ENCODE data around the gene CLEC19A.
"Not testable (repeated sequence)": the region's sequence is repeated elsewhere in the genome, so short reads cannot be mapped to it uniquely, and the experiment has no call there.

Gene CLEC19A

DNA sequence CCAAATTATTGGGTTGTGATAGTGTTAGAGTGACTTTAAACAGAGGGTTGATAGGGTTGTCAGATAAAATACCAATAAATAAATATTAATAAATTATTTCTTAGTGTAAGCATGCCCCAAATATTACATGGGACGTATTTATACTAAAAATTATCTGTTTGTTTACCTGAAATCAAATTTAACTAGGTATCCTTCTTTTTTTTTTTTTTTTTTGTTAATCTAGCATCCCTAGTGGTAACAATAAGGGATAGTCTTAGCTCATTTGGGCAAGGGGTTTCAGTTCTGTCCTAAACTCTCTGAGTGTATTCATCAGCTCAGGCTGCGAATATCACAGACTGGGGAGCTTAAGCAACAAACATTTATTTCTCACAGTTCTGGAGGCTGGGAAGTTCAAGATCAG is 1.3 kb downstream of the CLEC19A start:
- no peak for DNase-seq (ENCODE audit: low spot score)

DNA sequence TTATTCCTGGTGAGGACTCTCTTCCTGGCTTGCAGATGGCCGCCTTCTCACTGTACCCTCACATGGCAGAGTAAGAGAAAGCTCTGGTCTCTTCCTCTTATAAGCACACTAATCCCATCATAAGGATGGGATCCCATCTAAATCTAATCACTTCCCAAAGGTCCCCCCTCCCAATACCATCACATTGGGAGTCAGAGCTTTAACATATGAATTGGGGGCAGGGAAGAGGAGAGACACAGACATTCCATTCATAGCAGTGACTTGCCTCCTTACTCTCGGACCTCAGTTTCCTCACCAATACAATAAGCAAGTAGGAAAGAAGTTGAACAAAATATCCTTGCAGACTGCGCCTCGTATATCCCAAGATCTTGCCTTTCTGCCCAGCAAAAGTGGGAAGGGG is 1.7 kb downstream of the CLEC19A start:
- DNase-seq (ENCODE audit: low spot score), result no peak

DNA sequence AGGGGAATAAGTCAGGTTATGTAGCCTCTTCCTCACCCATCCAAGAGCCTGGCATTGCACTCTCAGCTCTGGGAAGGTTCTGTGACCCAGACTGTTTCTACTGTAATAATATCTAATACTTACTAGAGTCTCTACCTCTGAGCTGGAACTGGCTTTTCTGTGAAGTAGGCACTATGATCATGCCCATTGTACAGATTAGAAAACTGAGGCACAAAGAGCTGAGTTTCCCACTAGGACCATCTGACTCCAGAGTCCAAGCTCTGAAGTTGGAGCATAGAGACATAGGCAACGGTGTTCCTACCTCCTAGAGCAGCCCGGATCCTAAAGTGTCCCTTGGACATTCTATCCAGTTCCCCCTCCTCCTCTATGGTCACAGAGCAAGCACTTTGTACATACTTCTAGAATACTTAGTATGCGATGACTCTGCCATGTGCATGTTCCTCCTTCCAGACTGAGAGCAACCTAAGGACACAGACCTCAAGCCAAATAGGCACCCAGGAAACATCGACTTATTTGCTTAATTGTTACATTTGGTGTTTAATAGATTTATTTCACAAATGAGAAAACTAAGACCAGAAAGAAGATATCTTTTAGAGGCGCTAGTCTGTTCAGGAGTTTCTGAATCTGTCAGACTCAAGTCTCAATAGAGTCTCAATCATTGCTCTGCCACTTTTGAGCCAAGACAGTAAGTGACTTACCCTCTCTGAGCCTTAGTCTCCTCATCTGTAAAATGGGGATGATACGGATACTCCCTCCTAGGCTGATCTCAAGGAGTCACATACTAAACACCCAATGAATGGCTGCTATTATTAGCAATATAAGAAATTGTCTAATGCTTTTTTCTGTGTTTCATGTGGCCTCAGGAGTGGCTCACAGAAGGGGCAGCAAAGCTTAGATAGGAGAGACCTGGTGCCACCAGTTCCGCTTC is 3.6 kb downstream of the CLEC19A start:
- DNase-seq (ENCODE audit: low spot score), result no peak

DNA sequence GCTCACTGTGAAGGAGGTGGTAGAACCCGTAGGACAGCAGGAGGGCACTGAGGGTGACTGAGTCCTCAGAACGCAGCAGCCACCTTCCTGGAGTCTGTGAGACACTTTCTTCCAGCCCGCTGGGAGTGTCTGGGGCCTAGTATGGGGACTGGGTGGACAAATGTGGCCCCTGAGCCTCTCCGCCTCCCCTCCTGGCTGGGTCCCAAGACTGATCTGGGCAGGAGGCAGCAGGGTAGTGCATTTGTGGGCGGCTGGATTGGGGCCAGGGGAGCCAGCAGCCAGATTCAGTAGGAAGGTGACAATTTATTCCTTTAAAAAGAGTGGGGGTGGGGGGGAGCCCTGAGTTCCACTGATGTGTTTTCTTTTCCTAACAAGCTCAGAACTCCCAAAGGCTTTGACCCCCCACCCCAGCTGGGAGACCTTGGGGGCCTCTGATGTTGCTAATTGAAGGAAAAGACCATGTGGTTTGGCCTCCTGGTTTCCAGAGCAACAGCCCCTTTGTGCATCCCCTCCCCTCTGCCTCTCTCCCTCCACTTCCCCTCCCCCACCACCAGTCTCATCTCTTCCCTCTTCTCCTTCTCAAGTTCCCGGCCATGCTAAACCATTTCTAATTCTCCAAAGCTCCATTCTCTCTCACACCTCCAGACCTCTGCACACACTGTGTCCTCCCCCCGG is 4.4 kb downstream of the CLEC19A start:
- peak; percentile 36 for DNase-seq (ENCODE audit: low spot score)

DNA sequence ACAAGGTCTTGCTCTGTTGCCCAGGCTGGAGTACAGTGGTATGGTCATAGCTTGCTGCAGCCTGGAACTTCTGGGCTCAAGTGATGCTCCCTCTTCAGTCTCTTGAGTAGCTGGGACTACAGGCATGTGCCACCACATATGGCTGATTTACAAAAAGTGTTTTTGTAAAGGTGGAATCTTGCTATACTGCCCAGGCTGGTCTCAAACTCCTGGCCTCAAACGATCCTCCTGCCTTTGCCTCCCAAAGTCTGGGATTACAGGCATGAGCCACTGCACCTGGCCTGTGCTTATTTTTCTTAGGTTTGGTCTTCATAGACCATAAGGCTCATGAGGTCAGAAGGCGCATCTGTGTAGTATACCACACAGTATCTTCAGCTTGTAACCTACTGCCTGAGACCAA is 5.3 kb downstream of the CLEC19A start:
- no peak for DNase-seq (ENCODE audit: low spot score)

DNA sequence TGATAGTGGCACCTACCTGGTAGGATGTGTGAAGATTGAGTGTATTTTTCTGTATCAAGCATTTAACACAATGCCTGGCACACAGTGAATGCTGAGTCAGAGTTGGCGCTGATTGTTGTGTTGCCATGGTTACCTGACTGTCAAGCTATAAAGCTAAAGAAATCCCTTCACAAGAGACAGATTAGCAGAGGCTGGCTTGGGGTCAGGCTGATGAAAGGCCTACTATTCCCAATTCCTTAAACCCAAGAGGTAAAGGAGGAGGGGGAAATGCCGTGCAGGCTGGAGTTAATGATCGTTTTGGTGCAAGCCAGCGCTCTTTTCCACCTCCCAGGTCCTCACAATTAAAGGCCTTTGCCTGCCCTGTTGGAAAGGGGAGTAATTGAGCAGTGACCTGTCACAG is 5.9 kb downstream of the CLEC19A start:
- DNase-seq (ENCODE audit: low spot score), result no peak

DNA sequence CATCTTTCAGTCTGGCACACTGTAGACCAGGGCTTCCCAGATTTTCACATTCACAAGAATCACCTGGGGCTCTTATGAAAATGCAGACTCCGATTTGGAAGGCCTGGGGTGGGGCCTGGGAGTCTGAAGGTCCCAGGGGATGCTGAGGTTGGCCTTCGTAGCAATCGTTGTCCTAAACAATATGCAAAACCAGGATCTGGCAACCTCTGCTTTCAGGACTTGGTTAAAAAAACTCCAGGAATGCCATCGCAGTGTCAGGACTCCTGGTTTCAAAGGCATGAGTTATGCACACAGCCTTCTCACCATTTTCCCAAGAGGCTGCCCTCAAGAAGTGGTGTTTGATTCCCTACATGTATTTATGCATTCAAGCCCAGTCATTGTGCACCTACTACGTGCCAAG is 6.7 kb downstream of the CLEC19A start:
- DNase-seq (ENCODE audit: low spot score), result no peak

DNA sequence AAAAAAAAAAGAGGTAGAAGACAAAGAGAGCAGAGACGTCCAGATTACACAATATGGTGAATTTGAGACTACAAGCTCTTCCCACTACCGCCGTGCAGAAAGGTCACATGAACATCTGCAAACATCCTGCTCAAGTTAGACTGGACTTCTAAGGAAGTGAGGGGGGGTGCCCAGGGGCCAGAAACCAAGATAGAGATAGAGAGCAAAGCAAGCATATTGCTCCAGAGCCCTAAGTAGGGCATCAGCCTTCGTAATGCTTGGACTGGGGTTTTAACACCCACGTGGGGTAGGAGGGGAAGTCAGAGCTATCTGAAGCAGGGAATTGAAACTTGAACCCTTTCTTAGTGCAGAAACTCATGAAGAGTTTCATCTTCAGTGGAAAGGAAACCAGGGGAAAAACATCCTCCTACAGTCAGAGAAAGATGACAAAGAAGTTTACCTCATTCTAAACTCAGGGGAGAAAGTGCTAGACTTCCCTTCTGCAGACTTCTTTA is 8.7 kb downstream of the CLEC19A start:
- DNase-seq (ENCODE audit: low spot score), result no peak

DNA sequence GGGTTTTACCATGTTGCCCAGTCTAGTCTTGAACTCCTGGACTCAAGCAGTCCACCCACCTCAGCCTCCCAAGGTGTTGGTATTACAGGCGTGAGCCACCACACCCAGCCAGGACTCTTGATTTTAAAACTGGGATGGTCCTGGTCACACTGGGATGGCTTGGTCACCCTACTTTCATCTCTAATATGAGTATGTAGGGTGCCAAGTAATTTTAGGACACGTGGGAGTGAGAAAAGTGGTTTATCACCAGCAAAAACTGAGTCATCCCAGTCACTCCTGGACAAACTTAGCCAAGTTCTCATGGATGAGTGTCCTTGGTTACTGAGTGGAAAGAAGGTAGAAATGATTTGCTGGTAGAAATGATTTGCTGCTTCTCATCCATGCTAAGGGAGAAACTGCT is 9.9 kb downstream of the CLEC19A start:
- DNase-seq (ENCODE audit: low spot score), result no peak

DNA sequence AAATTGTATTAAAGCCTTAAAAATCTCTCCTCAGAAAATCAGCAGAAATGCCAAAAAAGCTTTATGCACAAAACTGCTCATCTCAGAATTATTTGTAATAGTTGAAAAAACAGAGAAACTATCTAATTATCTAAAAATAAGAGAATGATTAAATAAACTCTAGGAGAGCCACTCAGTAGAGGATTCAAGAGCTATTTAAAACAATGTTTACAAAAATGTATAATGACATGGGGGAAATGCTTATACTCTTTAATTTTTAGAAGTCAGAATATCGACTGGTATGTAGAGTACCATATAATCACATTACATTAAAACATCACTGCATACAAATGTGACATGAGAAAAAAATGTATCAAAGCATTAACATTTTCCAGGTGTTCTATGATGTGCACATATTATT is 11.9 kb downstream of the CLEC19A start:
- DNase-seq (ENCODE audit: low spot score), result no peak

DNA sequence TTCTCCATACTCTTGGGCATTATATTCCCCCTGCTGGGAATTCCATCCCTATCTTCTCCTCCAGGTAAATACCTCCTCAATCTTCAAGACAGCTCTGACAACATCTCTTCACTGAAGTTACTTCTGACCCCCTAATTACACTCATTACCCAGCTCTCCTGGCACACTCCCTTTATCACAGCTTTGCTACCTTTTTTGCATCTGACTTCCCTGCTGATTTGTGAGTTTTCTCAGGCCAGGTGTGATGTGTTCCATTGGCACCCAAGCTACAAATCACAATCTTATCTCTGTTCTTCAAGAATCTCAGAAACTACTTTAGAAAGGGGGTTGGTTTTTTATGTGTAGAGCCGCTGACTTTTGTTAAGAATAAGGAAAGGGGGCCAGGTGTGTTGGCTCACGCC is 14.0 kb downstream of the CLEC19A start:
- DNase-seq (ENCODE audit: low spot score), result no peak

DNA sequence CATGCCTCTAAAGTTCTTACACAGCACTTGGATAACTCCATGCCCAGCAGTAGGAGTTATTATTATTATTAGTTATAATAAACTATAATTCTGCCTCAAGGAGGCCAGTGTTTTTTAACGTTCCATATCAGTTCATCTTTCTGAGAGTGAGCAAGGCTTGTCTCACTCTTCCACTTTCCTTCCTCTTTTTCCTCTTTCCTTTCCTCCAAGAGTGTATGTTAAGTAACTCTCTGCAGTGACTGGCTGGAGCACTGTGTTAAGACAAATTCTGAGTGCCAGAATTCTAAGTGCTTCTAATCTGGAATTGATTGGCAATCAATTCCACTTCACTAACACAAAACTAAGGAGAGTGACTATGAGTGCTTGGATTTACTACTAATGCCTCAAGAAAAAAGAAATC is 16.4 kb downstream of the CLEC19A start:
- no peak for DNase-seq (ENCODE audit: low spot score)

DNA sequence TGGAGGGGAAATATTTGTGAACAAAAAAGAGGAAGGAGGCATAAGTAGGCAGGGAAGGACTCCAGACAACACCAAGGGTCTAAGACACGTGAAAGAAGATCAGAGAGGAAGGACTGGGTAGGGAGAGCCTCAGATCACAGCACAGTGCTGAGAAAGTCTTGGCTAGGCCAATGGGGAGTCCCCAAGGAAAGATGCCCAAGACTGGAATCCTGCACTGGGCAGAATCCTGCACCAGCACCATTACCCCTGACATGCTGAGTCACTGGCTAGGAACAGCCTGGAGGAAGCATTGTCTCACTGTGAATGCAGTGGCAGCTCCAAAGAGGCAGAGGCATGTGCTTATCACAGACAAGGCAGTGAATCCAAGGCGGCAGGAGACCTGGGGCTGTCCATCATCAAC is 19.2 kb downstream of the CLEC19A start:
- peak; percentile 37 for DNase-seq (ENCODE audit: low spot score)

DNA sequence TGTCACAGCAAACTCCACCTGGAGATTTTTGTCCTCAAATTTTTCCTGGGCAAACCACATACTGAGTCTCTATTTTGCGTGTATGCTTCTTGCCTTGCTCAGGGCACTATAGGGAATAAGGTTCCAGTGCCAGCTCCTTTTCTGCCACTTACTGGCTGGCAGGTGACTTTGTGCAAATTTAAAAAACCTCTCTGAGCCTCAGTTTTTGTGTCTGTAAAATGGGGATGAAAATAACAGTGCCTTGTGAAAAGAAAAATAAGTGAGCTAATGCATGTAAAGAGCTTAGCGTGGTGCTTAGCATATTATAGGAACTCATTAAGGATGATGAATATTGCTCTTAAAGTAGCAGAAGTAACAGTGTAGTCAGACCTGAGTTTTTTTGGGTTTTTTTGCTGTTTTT is 19.9 kb downstream of the CLEC19A start:
- no peak for DNase-seq (ENCODE audit: low spot score)

DNA sequence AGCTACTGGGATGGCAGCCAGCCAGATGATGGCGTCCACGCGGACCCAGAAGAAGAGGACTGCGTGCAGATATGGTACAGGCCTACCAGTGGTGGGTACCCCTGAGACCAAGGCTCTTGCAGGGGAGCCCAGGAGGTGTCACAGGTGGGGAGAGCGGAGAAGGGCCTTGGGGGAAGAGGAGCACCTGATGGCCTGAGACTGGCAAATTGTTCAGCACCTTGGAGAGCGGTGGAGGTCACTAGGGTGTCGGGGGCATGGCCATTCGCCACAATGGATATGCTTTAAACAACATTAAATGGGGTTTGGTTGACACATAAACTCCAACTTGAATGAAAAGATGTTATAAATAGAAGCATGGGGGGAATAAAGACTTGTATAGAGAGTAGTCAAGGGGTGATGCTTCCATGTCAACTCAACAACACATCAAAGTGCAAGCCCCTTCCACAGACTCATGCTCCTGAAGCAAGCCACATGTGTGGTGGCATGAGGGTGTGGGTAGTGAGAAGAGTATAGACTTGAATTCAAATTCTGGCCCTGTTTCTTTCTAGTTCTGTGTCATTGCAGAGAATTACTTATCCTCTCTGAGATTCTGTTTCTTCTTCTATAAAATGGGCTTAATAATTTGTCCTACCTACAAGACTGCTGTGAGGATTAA is 22.2 kb downstream of the CLEC19A start:
- no peak for DNase-seq (ENCODE audit: low spot score)

DNA sequence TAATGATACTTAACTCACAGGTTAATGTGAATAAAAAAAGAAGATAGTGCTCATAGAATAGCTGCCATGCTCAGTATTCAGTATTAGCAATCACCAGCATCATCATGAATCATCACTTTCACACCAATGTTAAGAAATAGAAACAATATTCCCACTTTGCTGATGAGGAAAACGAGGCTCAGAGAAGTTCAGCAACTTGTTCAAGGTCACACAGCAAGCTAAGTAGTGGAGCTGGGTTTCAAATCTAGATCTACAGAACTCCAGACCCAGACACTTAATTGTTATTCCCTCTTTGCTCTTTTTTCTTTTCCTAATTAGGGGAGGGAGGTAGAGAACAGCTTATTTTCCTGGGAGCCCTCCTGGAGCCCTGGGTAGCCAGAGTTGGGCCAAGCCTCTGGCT is 22.9 kb downstream of the CLEC19A start:
- no peak for DNase-seq (ENCODE audit: low spot score)

DNA sequence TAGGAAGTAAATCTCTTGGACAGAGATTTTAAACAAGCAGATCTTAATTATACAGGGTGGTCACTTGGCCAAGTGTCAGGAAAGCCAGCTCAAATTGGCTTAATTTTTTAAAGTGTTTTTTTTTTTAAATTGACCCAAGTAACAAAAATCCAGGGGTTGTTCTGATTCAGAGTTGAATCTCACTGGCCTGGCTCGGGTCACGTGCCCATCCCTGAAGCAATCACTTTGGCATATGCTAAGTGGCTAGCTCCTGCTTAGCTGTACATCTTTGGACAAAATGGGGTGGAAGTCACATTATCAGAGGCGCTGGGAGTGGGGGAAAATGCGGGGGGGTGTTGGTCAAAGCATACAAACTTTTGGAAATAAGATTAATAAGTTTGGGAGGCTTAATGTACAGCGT is 23.6 kb downstream of the CLEC19A start:
- no peak for DNase-seq (ENCODE audit: low spot score)

DNA sequence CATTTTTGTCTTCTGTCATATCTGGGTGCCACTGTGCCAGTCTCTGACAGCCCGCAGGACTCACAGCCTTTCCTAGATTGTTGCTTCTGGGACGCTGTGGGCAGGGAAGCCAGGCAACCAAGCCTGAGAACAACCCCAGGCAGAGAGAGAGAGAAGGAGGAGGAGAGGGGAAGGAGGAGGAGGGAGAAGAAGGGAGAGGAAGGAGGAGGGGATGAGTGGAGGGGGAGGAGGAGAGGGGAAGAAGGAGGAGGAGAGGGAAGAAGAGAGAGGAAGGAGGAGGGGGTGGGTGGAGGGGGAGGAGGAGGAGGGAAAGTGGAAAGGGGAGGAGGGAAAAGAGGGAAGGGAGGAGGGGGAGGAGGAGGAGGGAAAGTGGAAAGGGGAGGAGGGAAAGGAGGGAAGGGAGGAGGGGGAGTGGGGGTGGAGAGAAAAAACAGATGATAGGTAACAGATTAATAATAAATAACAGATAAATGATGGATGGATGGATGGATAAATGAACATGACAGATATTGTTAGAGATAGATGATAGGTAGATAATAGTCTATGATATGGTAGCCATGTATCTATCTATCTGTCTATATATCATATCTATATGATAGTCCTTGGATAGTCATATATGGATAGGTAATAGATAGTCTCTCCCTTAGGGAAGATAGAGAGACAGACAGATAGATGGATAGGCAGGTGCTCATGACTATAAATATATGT is 29.3 kb downstream of the CLEC19A start:
- no peak for DNase-seq (ENCODE audit: low spot score)

DNA sequence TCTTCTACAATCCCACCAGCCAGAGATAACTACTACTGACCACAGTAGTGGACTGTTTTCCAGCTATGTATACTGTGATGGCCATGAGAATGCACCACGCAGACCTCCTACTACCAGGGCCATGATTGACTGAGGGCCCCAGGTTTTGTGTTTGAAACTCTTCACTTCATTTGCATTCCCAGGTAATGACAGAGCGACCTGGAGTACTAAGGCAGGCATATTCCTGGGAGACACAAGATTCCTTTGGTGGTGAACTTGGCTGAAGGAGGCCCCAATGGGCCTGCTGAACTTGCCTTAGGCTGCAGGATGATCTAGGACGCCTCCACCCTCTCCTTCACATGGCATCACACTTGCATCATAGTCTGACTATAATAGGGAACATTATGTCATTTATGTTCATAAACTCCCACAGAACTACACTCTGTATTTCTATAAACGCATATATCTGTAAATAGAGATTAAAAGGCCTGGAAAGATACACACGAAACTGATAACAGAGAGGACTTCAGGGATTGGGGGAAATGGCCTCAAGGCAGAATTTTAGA is 30.4 kb downstream of the CLEC19A start:
- DNase-seq (ENCODE audit: low spot score), result no peak

DNA sequence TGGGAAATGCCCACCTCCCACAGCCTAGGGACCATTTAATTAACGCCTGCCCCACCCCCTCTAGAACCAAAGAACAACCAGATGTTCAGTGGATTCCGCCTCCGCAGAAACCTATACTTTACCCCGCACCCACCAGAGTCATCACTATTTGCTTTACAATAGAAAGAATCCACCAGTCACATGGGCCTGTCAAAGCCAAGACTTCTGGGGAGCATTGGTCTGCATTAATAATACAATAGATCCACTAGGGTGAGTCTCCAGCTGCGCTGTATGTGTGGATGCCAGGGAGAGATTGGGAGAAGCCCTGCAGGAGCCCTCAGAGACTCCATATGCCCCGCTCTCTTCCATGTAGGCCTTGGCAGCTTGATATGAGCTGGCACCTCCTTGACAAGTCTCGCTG is 31.3 kb downstream of the CLEC19A start:
- no peak for DNase-seq (ENCODE audit: low spot score)

DNA sequence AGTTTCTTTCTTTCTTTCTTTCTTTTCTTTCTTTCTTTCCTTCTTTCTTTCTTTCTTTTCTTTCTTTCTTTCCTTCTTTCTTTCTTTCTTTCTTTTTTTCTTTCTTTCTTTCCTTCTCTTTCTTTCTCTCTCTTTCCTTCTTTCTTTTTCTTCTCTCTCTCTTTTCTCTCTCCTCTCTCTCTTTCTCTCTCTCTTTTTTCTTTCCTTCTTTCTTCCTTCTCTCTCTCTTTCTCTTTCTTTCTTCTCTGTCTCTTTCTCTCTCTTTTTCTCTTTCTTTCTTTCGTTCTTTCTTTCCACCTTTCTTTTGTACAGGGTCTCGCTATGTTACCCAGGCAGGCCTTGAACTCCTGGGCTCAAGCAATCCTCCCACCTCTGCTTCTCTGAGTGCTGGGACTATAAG is 35.7 kb downstream of the CLEC19A start:
- not testable (repeated sequence) for DNase-seq (ENCODE audit: low spot score)

DNA sequence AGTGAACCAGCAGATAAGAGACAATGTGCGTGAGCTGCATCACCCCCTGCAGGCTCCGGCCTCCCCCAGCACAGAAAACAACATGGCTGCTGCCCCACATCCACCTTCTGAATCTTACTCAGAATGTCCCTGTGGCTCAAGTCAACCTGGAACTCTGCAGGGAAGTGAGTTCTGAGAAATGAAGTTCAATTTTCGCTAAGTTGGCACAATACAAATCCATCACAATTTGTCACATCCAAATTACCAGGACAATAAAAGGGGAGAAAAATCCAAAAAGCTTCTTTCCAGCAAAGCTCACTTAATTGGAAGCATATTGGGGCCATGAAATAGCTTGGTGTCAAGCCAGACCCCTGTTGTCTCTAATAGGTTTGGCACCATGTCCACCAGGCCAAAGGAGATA is 38.1 kb downstream of the CLEC19A start:
- no peak for DNase-seq (ENCODE audit: low spot score)

Measured in SK-N-DZ (cell line).